ENCODE results near the gene KRT84.
"Not testable (repeated sequence)": the region's sequence is repeated elsewhere in the genome, so short reads cannot be mapped to it uniquely, and the experiment has no call there.

Gene KRT84

GRCh38 chr12:52410589-52411248 lies 25.3 kb upstream of the KRT84 start:
- not testable (repeated sequence) for DNase-seq

GRCh38 chr12:52407918-52408317 lies 22.5 kb upstream of the KRT84 start:
- DNase-seq = no peak

- DNase-seq = no peak
Observed at GRCh38 chr12:52405922-52406385, 20.5 kb upstream of the KRT84 start, which contains the start of gene KRT82. Gene KRT82 (minus strand): TSS chr12:52406335. CDS start chr12:52406277, 58 bp downstream.

DNA sequence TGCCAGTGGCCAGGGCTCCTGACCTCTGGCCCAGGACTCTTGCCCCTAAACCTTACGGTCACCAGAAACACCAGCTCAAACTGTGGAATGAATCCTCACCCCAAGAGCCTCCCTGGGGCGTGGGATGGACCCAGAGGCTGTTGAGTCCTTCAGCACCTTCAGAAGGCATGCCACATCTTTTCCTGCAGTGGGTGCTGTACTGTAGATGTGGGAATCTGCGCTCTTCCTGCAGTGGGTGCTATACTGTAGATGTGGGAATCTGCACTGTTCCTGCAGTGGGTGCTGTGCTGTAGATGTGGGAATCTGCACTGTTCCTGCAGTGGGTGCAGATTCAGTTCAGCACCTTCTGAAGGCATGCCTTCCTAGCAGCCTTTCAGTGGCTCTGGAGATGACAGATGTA lies 19.5 kb upstream of the KRT84 start:
- no peak for DNase-seq

DNA sequence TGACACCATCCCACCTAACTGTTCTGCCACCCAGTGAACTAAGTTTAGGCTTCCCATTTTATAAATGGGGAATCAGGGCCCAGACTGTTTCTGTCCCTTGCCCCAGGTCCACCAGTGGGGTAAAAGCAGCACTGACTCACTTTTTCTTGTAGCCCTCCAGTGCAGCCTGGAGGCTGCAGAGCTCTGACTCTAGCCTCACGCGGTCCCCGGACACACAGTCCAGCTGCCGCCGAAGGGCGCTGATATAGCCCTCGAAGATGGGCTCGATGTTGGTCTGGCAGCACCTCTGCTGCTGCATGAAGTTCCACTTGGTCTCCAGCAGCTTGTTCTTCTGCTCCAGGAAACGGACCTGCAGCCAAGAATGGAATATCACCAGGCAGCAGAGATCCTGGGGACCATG lies 18.1 kb upstream of the KRT84 start:
- DNase-seq = no peak

DNA sequence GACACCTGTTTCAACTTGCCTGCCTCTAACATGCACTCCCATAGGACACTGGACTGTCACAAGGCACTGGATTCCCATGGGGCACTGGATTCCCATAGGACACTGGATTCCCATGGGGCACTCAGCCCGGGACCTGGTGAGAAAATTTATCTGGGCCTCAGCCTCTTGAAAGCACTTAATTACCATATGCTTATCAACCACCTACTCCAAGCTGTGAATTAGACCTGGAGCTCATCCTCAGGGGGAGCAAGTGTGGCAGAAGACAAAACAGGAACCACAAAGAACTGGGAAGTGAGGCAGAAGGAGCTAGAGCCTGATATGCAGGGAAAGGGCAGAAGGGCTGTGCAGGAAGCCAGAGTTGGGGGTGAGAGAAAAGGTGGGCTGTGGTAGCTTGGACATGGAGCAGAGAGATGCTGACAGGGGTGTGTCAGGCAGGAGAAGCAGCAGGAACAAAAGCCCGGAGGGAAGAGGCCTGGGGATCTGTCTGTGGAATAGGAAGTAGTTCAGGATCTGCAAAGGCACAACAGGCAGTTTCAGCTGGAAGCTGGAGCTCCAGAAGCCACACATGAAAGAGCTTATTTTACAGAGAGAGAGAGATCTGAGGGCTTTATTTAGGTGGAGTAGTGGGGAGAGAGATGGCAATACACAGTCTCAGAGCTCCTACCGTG lies 17.6 kb upstream of the KRT84 start:
- DNase-seq = no peak

DNA sequence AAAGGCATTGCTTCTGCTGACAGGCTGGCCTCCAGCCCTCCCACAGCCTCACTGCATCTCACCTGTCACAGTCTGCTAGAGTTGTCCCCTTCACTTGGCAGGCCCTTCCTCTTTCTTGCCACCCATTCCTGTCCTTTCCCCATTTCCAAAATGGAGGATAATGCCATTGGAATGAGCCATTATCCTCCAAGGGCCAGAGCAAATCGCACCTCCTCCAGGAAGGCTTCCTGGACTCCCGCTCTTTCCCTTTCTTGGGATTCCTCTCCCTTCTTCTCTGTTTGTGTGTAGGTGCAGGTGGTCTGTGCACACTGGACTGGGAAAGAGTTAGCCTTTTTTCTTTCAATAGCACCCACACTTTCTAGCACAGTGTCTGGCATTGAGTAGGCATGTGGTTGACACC lies 16.9 kb upstream of the KRT84 start:
- DNase-seq = no peak

- DNase-seq = no peak
Observed at GRCh38 chr12:52401926-52402325, 16.5 kb upstream of the KRT84 start.

DNA sequence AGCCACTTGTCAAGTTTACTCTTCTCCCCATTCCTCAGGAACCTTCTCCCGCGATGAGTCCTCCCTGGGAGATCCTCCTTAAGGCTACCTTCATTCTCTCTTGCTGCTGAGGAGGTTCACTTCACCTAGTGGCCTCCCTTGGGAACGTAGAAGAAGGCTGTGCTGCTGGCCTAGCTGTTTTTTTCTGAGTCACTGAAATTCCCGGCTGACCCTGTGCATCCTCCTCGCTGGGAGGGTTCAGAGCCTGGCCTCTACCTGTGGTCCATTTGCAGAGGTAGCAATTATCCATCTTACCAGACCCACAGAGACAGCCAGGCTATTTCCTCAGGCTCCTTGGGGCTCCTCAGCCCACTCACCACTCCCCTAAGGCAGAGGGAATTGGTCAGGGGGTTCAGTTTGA lies 16.1 kb upstream of the KRT84 start:
- no peak for DNase-seq

- no peak for DNase-seq
Observed at GRCh38 chr12:52400906-52401305, 15.5 kb upstream of the KRT84 start.

- no peak for DNase-seq
Observed at GRCh38 chr12:52399756-52400155, 14.3 kb upstream of the KRT84 start.

GRCh38 chr12:52398176-52398575 lies 12.7 kb upstream of the KRT84 start:
- no peak for DNase-seq

GRCh38 chr12:52396656-52397055 lies 11.2 kb upstream of the KRT84 start:
- no peak for DNase-seq

GRCh38 chr12:52395761-52396434 lies 10.4 kb upstream of the KRT84 start:
- DNase-seq = no peak

DNA sequence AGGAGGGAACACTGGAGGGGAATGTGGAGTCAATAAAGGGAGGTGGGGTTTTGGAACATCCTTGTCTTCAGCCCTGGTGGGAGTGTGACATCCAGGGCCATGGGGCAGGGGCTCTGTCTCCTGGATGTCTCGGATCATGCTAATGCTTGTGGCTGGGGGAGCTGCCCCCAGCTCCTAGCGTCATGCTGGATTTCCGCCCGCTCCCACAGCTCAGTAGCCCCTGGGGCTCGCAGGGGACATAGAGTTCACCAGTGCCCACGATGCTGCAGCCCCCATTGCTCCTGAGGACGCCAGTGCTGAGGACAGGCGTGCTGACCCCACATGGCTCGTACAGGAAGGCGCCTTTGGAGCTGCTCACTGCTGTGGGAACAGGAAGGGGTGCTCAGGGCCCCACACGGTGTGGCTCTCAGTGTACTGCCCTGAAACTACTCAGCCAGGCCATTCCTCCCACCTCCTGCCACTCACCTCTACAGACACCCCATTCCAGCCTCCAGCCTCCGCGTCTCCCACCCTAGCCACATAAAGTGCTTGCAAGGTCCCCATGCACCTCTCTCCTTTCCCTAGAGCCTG lies 9.5 kb upstream of the KRT84 start:
- DNase-seq = no peak

GRCh38 chr12:52392465-52393007 lies 7.1 kb upstream of the KRT84 start:
- DNase-seq = no peak

GRCh38 chr12:52391618-52392002 lies 6.2 kb upstream of the KRT84 start:
- DNase-seq = no peak

DNA sequence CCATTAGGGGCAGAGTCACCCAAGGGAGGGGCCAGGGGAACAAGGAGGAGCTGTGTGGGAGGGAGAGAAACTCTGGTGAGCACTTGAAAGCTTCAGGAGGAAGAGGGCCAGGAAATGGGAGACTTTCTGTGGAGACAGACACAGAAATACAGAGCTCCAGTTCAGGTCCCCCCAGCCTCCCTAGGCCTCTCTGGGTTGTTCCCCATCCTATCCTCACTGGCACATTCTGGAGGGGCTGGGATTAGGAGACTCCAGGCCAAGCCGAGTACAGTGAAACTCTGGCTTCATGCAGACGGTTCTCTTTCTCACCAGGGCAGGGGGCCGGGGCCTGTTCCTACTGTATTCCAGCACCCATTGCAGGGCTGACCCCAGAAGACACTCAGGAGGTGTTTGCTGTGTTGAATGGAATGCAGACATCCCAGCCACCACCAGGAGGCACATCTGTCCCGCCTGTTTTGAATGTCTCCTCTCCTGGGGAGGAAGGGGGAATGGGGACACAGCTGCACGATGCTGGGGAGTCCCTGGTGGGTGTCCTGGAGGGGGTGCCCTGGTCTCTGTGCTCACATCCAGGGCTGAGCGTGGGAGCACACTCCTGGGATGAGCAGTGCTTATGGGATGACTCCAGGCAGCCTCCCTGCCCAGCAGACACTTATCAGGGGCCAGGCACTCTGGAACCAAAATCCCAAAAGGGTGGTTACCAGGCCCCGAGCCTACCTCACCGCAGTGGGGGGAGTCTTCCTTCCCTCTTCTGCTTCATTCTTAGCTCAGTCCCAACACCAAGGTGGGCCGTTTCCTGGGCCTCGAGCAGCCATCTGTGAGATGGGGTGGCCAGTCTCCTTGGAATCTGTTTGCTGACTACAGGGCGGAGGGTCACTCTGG lies 5.5 kb upstream of the KRT84 start:
- no peak for DNase-seq

- no peak for DNase-seq
Observed at GRCh38 chr12:52389313-52390207, 4.1 kb upstream of the KRT84 start.

DNA sequence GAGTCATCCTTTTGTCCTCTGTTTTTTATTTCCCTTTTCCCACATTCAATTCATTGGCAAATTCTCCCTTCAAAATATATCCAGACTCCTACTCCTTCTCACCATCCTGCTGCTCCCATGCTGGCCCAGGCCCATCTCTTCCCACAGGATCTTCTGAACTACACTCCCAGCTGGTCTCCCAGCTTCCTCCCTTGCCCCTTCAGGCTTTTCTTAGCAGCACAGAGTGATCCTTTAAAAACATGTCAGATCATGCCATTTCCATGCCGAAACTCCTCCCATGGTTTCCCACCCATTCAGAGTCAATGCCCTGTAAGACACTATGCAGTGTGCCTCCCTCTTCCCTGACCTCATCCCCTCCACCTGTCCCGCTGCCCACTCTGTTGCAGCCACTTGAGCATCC lies 2.4 kb upstream of the KRT84 start:
- DNase-seq = no peak

DNA sequence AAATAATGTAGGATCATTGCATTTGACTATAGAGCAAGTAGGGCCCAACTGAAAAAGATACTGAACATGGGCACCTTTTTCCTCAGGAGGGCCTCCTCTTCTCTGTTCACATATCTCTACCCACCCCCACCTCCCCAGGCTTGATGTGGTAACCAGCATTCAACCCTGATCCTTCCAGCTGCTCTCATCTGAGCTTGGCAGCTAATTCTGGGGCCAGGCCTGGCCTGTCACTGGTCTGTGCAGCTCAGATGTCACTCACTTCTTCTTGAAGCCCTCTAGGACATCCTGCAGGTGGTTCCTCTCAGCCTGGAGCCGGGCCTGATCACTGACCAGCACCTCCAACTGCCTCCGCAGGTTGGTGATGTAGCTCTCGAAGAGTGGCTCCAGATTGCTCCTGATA lies 2.1 kb downstream of the KRT84 start:
- DNase-seq = no peak

Measured in activated CD8-positive, alpha-beta memory T cell treated with anti-CD3 and anti-CD28 coated beads, Interleukin-2, amount 50 U/mL, for 48 hours (primary cell).